ENCODE results near the gene CD63. TPM values are rescaled to one million over a fixed set of nuclear protein-coding genes. Genes with fewer than 3 reads are reported as not detected.

The CD63 gene
- total RNA-seq, 2 experiments from 2014 or later, result 177 to 185 TPM

DNA sequence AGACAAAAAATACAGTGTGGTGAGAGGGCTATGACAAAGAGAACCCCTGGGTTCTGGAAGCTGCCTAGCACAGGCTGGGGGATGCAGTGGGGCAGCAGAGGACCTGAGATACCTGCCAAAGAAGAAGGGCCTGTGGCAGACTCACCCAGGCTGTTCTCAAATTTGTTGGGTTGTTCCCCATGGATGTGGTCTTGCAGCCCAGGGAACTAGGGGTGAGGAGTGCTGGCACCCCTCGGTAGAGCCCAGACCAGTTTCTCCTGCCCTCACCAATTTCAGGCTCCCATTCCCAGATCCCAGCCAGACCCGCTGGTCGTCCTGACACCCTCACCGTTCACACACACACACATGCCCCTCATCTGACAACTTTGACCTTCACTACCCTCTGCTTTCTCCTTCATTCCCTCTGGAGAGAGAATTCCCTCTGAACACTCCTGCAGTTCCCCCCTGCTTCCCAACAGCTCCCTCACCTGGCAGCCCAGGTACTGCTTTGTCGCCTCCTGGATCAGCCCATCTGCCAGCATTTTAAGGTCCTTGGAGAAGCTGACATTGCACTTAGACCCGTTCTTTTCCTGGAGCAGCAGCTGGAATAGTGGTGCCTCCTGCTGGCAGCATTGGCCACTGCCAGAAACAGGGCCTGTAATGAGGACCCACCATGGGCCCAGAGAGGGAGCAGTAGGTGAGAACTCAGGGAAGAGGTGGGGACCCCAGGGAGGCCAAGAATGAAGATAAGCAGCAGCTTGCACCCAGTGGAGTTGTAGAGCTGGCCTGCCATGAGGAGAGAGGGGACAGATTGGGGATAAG, 8.2 kb upstream of the CD63 start:
- Mint-ChIP-seq H3K9me3 (no peaks in the 10 kb centered on the region), H3K27ac (peak overlapping the region; percentile 69), H3K36me3 (ENCODE audit: low read depth) (no peaks in the 10 kb centered on the region), H3K4me3 (peak overlapping the region; percentile 35), H3K27me3 (peaks cover 5% of the 10 kb centered on the region), H3K4me1 (peaks cover 26% of the 10 kb centered on the region)
- ChIA-PET POLR2A (interaction anchor here (0.9 to 2.7 kb wide), 7 partner anchors 7 to 237 kb away, joined by 3 to 40 read pairs (median 11); partner anchors contain the start of genes CD63 and RAB5B), CTCF (interaction anchor here (0.5 to 4.9 kb wide), 18 partner anchors 7 to 391 kb away, joined by 3 to 54 read pairs (median 14); partner anchors contain the start of genes BLOC1S1, CD63, ESYT1 and ORMDL2)
- DNase-seq, result peak; percentile 72

DNA sequence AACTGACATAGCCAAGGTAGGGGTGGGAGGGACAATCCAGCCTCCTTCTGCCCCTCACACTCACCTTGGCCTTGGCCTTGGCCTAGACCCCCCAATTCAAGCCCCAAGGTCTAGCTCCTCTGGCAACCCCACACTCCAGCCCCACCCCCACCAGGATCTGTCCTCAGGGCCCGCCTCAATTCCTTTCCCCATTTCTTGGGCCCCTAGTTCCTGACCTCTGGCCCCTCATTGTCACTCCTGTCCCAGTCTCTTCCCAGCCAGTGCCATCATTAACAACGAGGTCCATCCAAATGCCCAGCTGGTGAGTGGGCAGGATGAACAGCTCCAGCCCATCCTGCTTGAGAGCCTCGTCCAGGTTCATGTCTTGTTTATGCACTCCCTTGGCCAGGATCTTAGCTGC, 7.3 kb upstream of the CD63 start:
- POLR2A ChIA-PET, result interaction anchor here (1.1 kb wide), 1 partner anchor 15 kb away, joined by 3 read pairs; no protein-coding TSS in a partner anchor
- Mint-ChIP-seq H3K9me3 (no peaks in the 10 kb centered on the region), H3K27ac (no peak overlapping the region), H3K4me1 (peaks cover 22% of the 10 kb centered on the region), H3K4me3 (no peak overlapping the region), H3K27me3 (no peaks in the 10 kb centered on the region), H3K36me3 (ENCODE audit: low read depth) (no peaks in the 10 kb centered on the region)
- DNase-seq, result no peak
- CTCF ChIA-PET, result interaction anchor here (0.6 to 4.9 kb wide), 4 partner anchors 12 to 169 kb away, joined by 3 to 50 read pairs (median 25); partner anchors contain the start of genes ORMDL2 and SARNP

DNA sequence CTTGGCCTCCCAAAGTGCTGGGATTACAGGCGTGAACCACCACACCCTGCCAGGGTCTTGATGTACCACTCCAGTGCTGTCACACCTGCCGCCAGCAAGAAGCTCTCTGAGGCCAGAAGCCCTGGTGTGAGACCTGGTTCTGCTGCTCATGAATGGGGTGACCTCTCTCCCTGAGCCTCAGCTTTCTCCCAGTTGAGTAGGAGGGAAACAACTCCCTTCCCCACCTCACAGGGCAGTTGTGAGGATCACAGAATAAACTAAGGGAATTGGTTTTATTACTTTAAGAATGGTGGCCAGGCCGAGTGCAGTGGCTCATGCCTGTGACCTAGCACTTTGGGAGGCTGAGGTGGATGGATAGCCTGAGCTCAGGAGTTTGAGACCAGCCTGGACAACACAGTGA, 5.8 kb upstream of the CD63 start:
- ChIA-PET CTCF (interaction anchor here (0.7 to 1.6 kb wide), 3 partner anchors 10 to 835 kb away, joined by 3 to 4 read pairs (median 4); no protein-coding TSS in a partner anchor), POLR2A (interaction anchor here (0.8 kb wide), 1 partner anchor 89 kb away, joined by 4 read pairs; no protein-coding TSS in a partner anchor)
- no peak overlapping the region for H3K27ac Mint-ChIP-seq
- H3K27me3 Mint-ChIP-seq, result no peaks in the 10 kb centered on the region
- H3K4me1 Mint-ChIP-seq, result peaks cover 35% of the 10 kb centered on the region
- no peaks in the 10 kb centered on the region for H3K9me3 Mint-ChIP-seq
- no peaks in the 10 kb centered on the region for H3K36me3 Mint-ChIP-seq (ENCODE audit: low read depth)
- DNase-seq, result no peak
- no peak overlapping the region for H3K4me3 Mint-ChIP-seq

DNA sequence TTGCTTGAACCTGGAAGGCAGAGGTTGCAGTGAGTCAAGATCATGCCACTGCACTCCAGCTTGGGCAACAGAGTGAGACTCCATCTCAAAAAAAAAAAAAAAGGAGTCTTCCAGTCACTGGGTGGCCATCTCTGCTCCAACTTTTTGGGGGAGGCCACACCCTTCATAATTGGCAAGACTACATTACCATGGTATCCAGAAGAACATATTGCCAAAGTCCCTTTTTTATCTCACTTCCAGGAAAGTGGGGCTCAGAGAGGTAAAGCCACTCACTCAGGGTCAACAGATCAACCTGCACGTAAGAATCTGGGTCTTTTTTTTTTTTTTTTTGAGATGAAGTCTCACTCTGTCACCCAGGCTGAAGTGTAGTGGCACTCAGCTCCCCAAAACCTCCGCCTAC, 5.0 kb upstream of the CD63 start:
- Mint-ChIP-seq H3K4me3 (no peak overlapping the region), H3K36me3 (ENCODE audit: low read depth) (no peaks in the 10 kb centered on the region), H3K27ac (no peak overlapping the region), H3K4me1 (peaks cover 36% of the 10 kb centered on the region), H3K9me3 (no peaks in the 10 kb centered on the region), H3K27me3 (no peaks in the 10 kb centered on the region)
- CTCF ChIA-PET, result interaction anchor here (0.7 to 1.6 kb wide), 3 partner anchors 9 to 836 kb away, joined by 3 to 4 read pairs (median 4); no protein-coding TSS in a partner anchor
- DNase-seq, result no peak
- POLR2A ChIA-PET, result interaction anchor here (0.8 kb wide), 1 partner anchor 89 kb away, joined by 4 read pairs; no protein-coding TSS in a partner anchor

GRCh38 chr12:55733021-55733555, 4.3 kb upstream of the CD63 start:
- no peak for DNase-seq
- POLR2A ChIA-PET, result no interaction called here
- CTCF ChIA-PET, result no interaction called here
- H3K36me3 Mint-ChIP-seq (ENCODE audit: low read depth), result no peaks in the 10 kb centered on the region
- no peaks in the 10 kb centered on the region for H3K27me3 Mint-ChIP-seq
- no peak overlapping the region for H3K4me3 Mint-ChIP-seq
- no peak overlapping the region for H3K27ac Mint-ChIP-seq
- H3K4me1 Mint-ChIP-seq, result peaks cover 31% of the 10 kb centered on the region
- no peaks in the 10 kb centered on the region for H3K9me3 Mint-ChIP-seq

GRCh38 chr12:55732288-55732687, 3.5 kb upstream of the CD63 start:
- POLR2A ChIA-PET, result no interaction called here
- Mint-ChIP-seq H3K9me3 (no peaks in the 10 kb centered on the region), H3K36me3 (ENCODE audit: low read depth) (no peaks in the 10 kb centered on the region), H3K27me3 (no peaks in the 10 kb centered on the region), H3K4me3 (no peak overlapping the region), H3K4me1 (peaks cover 31% of the 10 kb centered on the region), H3K27ac (no peak overlapping the region)
- CTCF ChIA-PET, result no interaction called here
- no peak for DNase-seq

- peaks cover 6% of the 10 kb centered on the region for H3K36me3 Mint-ChIP-seq (ENCODE audit: low read depth)
- H3K27ac Mint-ChIP-seq, result peak overlapping the region; percentile 85
Measured at GRCh38 chr12:55729819-55730818, 1.3 kb upstream of the CD63 start.

GRCh38 chr12:55728186-55728938, 447 bp downstream of the CD63 start:
- Mint-ChIP-seq H3K27me3 (no peaks in the 10 kb centered on the region), H3K9me3 (no peaks in the 10 kb centered on the region), H3K27ac (peak overlapping the region; percentile 57), H3K36me3 (ENCODE audit: low read depth) (peaks cover 17% of the 10 kb centered on the region), H3K4me1 (peaks cover 44% of the 10 kb centered on the region), H3K4me3 (peak overlapping the region; percentile 87)
- DNase-seq, result peak; percentile 37
- ChIA-PET CTCF (interaction anchor here (1.1 to 3.0 kb wide), 3 partner anchors 8 to 10 kb away, joined by 3 to 54 read pairs (median 16); partner anchors contain the start of gene RDH5), POLR2A (interaction anchor here (1.0 to 3.0 kb wide), 9 partner anchors 10 to 375 kb away, joined by 3 to 84 read pairs (median 10); partner anchors contain the start of genes BLOC1S1, ORMDL2, PA2G4 and PYM1)

More at GRCh38 chr12:55729819-55730818, 1.3 kb upstream of the CD63 start:
- Mint-ChIP-seq H3K9me3 (no peaks in the 10 kb centered on the region), H3K4me3 (peak overlapping the region; percentile 87), H3K27me3 (no peaks in the 10 kb centered on the region), H3K4me1 (peaks cover 39% of the 10 kb centered on the region)
- DNase-seq, result peak; percentile 40
- POLR2A ChIA-PET, result interaction anchor here (0.7 to 3.0 kb wide), 18 partner anchors 8 to 373 kb away, joined by 3 to 84 read pairs (median 5); partner anchors contain the start of genes BLOC1S1, DGKA, DNAJC14 and ORMDL2
- CTCF ChIA-PET, result interaction anchor here (0.6 to 3.0 kb wide), 13 partner anchors 8 to 203 kb away, joined by 3 to 54 read pairs (median 4); partner anchors contain the start of genes BLOC1S1, ORMDL2, RDH5 and SARNP

DNA sequence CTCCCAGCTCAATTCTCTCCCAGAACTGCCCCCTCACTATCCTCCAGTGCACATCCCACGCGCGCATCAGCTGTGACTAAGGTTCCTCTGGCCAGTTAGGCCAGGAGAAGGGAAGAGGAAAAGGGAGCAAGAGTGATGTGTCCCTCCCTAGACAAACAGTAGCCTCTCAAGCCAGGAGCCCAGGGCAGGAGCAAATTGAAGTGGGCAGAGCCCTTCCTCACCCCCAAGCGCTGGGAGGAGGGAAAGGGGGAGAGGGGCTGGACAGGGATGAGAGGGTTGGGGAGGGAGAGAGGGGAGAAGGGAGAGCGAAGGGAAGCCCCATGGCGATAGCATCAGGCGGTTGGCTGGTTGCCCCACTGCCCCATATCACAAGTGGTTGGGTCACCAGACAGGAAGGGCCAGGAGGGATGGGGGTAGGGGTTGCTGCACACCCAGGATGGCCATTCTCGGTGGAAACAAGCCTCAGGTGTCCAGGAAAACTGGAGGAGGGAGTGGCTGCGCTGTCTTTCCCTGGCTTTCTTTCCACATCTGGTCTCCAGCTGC, 1.1 kb downstream of the CD63 start:
- Mint-ChIP-seq H3K4me3 (peak overlapping the region; percentile 87), H3K27ac (peak overlapping the region; percentile 73), H3K4me1 (peaks cover 44% of the 10 kb centered on the region), H3K36me3 (ENCODE audit: low read depth) (peaks cover 17% of the 10 kb centered on the region), H3K27me3 (no peaks in the 10 kb centered on the region), H3K9me3 (no peaks in the 10 kb centered on the region)
- ChIA-PET POLR2A (interaction anchor here (0.7 to 1.0 kb wide), 3 partner anchors 10 to 11 kb away, joined by 3 read pairs; no protein-coding TSS in a partner anchor), CTCF (interaction anchor here (1.1 kb wide), 1 partner anchor 11 kb away, joined by 3 read pairs; no protein-coding TSS in a partner anchor)
- DNase-seq, result no peak

DNA sequence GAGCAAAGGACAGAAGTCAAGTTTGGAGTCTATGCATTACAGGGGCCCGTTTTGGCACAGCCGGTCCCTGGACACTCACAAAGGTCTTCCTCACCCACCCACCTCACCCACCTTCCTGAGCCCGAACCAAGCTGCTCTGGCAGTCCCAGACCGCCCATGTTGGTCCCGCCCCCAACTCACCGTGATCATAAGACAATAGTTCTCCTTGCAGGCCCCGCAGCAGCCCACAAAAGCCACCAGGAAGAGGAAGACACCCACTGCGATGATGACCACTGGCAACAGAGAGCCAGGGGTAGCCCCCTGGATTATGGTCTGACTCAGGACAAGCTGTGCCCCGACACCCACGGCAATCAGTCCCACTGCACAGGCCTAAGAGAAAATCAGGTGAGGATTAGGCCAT, 1.8 kb downstream of the CD63 start:
- H3K4me1 Mint-ChIP-seq, result peaks cover 44% of the 10 kb centered on the region
- no peaks in the 10 kb centered on the region for H3K27me3 Mint-ChIP-seq
- ChIA-PET POLR2A (interaction anchor here (0.7 to 1.0 kb wide), 3 partner anchors 9 to 11 kb away, joined by 3 read pairs; no protein-coding TSS in a partner anchor), CTCF (interaction anchor here (0.8 to 1.1 kb wide), 2 partner anchors 10 to 12 kb away, joined by 3 read pairs; no protein-coding TSS in a partner anchor)
- no peak for DNase-seq
- no peaks in the 10 kb centered on the region for H3K9me3 Mint-ChIP-seq
- peak overlapping the region; percentile 87 for H3K4me3 Mint-ChIP-seq
- H3K27ac Mint-ChIP-seq, result peak overlapping the region; percentile 73
- H3K36me3 Mint-ChIP-seq (ENCODE audit: low read depth), result peaks cover 17% of the 10 kb centered on the region

- Mint-ChIP-seq H3K4me3 (no peak overlapping the region), H3K4me1 (peaks cover 49% of the 10 kb centered on the region), H3K36me3 (ENCODE audit: low read depth) (peaks cover 17% of the 10 kb centered on the region), H3K27ac (no peak overlapping the region), H3K9me3 (no peaks in the 10 kb centered on the region), H3K27me3 (no peaks in the 10 kb centered on the region)
- CTCF ChIA-PET, result interaction anchor here (0.9 to 3.1 kb wide), 6 partner anchors 9 to 92 kb away, joined by 3 to 50 read pairs (median 6); partner anchors contain the start of genes BLOC1S1, ORMDL2 and SARNP
- no peak for DNase-seq
- POLR2A ChIA-PET, result interaction anchor here (0.8 to 2.3 kb wide), 4 partner anchors 9 to 202 kb away, joined by 3 to 14 read pairs (median 6); partner anchors contain the start of genes BLOC1S1 and PYM1
Measured at GRCh38 chr12:55725556-55725955, 3.3 kb downstream of the CD63 start.

All from activated CD4-positive, alpha-beta memory T cell treated with anti-CD3 and anti-CD28 coated beads, Interleukin-2, amount 10 ng/mL, durations not matched to agents 7 days and 5 days (primary cell).